Spleen (tissue), 11 donors: ENCODE measurements around the gene KCTD1. TPM values are rescaled to one million over a fixed set of nuclear protein-coding genes. Genes with fewer than 3 reads are reported as not detected.

Experiments used
- DNase-seq: peaks from one replicate; pipeline ENCODE4 v3.0.0-alpha.2; 2020
- H3K27ac ChIP-seq, 8 donors: fragments of 200-600 bp; sonication (generic) in 7 of 8; 1 replicate in 4 of 8; 2 replicates in 4 of 8; pipeline versions ENCODE4 v1.5.0 to v1.8.0; 2016 to 2021; ENCODE audit warnings: inconsistent platforms in 4 of 8, mild to moderate bottlenecking in 4 of 8, moderate library complexity in 1 of 8
- H3K27me3 ChIP-seq, 7 donors: fragments of 200-600 bp; sonication (generic) in 6 of 7; replicated peaks in 1 of 7; 1 replicate in 4 of 7; 2 replicates in 3 of 7; pipeline versions ENCODE4 v1.5.0 to v1.8.0; 2016 to 2021; ENCODE audit warnings: inconsistent platforms in 3 of 7, mild to moderate bottlenecking in 1 of 7
- H3K36me3 ChIP-seq, 6 donors: fragments of 200-600 bp; sonication (generic) in 5 of 6; 1 replicate in 4 of 6; 2 replicates in 2 of 6; pipeline versions ENCODE4 v1.5.0 to v1.8.0; 2016 to 2021; ENCODE audit warnings: inconsistent platforms in 2 of 6
- H3K4me1 ChIP-seq, 6 donors: fragments of 200-600 bp; sonication (generic) in 5 of 6; 1 replicate in 3 of 6; 2 replicates in 3 of 6; pipeline versions ENCODE4 v1.5.0 to v1.8.0; 2016 to 2021; ENCODE audit warnings: inconsistent platforms in 3 of 6
- H3K4me3 ChIP-seq, 8 donors: fragments of 200-600 bp; sonication (generic) in 7 of 8; 1 replicate in 4 of 8; 2 replicates in 4 of 8; pipeline versions ENCODE4 v1.5.0 to v1.8.0; 2016 to 2021; ENCODE audit warnings: inconsistent platforms in 4 of 8, mild to moderate bottlenecking in 4 of 8, moderate library complexity in 2 of 8
- H3K9me3 ChIP-seq, 8 donors: fragments of 200-600 bp; sonication (generic) in 7 of 8; 1 replicate in 4 of 8; 2 replicates in 4 of 8; pipeline versions ENCODE4 v1.5.0 to v1.8.0; 2016 to 2021; ENCODE audit warnings: inconsistent platforms in 4 of 8
- POLR2A ChIP-seq, 3 donors: fragments of 450-650 bp; IDR thresholded peaks; one replicate each; pipeline ENCODE4 v1.5.1; 2017; ENCODE audit warnings: antibody characterized with exemption in 3 of 3, mild to moderate bottlenecking in 1 of 3
- POLR2AphosphoS5 ChIP-seq, 3 donors: sonication (generic); formaldehyde crosslinking; IDR thresholded peaks; one replicate each; pipeline ENCODE4 v1.5.1; 2017; ENCODE audit warnings: antibody characterized with exemption in 3 of 3
- WGBS, 5 donors: extraction: QIAGEN DNeasy Blood & Tissue Kit in 3 of 5; methylation state at CpG; one replicate each; pipeline versions ENCODE4 v1.1.5 to v1.1.7; 2013 to 2018; 5-methylcytosine and 5-hydroxymethylcytosine counted together
- intact Hi-C: fragments of 100-400 bp; cut with DNase I; formaldehyde crosslinking; loops from one replicate; pipeline ENCODE4 v1.15.0; 2023; ENCODE audit warnings: low total_unique reads
- polyA plus RNA-seq, 3 donors: library from polyadenylated mRNA; stranded (reverse); fragments of 200-250 nt; gene quantifications; one replicate each; pipeline ENCODE4 v1.2.1, GENCODE V29; 2013
- total RNA-seq, 7 donors: library from RNA; depleted of rRNA in 3 of 7; stranded (reverse); fragments of >200 nt in 3 of 7; fragmentation: NEBNext Ultra II Directional in 4 of 7; extraction: Animal tissue kit (Norgen Biotek cat#: 25700) in 4 of 7; gene quantifications; one replicate each; pipeline versions ENCODE4 v1.1.0 to v1.2.1, GENCODE V29; 2016 to 2021
- TF ChIP-seq, protein P1 (sequence below), 11 experiments: fragments of 200-600 bp in 7 of 11; fragments of 450-650 bp in 4 of 11; sonication (generic) in 4 of 11; IDR thresholded peaks in 8 of 11; conservative IDR thresholded peaks in 3 of 11; 1 replicate in 7 of 11; 2 replicates in 4 of 11; pipeline versions ENCODE4 v1.4.0 to v1.8.0; 2016 to 2021; ENCODE audit warnings: antibody characterized with exemption in 11 of 11, inconsistent platforms in 4 of 11, mild to moderate bottlenecking in 1 of 11
- donor health status: healthy with polysubstance abuse.
- donor health status: DM: no; HTN: no; CAD: no; lungs with moderate emphysema.
- donor health status: DM: no; HTN: no; CAD: no.
- donor health status: Bipolar disorder and iron deficiency.
- donor health status: healthy.
- donor health status: DM: no; HTN: no; CAD: no.
- donor health status: DM: yes; HTN: yes; CAD: no.

KCTD1 gene
- total and polyA plus RNA-seq, 10 donors = 1.6 to 11.8 (median 6.6) TPM

DNA sequence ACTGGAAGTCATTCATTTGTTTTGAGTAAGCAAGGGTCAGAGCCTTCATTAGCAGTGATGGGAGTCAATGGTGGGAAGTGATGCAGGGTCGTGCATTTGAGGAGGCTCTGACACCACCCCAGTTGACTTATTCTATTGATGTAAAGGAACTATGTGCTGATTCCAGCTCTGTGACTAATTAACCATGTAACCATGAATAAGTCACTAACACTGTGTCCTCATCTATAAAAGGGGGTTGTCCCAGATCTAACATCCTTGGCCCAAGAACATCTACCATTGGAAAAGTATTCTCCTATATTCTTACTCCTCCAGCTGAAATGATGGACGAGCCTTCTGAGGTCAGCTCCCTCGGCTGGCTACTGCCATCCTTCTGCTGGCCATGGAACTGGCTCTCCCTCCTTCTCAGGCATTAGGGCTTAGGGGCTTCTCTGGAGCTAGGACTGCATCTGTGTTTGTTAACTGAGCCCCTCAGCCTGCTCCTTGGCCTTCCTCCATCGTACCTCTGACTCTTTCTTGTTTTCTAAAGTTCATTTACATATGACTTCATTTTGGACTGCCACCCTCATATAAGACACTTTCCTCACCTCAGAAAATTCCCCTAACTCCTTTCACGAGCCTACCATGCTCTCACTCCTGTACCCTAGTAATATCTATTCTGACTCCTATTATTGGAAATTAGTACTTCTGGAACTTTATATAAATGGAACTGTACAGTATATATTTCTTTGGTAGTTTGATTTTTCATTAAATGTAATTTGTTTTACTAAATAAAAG is 115.5 kb downstream of the KCTD1 start:
- no peaks in the 10 kb centered on the region for H3K9me3 ChIP-seq
- 75 to 81% (median 80%) methylated on average over 5 of the region's 5 CpGs for WGBS, 5 donors
- H3K4me1 ChIP-seq = no peaks in the 10 kb centered on the region
- no peaks in the 10 kb centered on the region for H3K36me3 ChIP-seq
- no peak overlapping the region for H3K4me3 ChIP-seq
- peaks cover 0 to 7% (median 0%) of the 10 kb centered on the region in 7 donors for H3K27me3 ChIP-seq
- TF ChIP-seq POLR2AphosphoS5 (IDR thresholded peaks at IDR 0.05) = no peak
- no peak for TF ChIP-seq POLR2A (IDR thresholded peaks at IDR 0.05)
- TF ChIP-seq, protein P1, sequence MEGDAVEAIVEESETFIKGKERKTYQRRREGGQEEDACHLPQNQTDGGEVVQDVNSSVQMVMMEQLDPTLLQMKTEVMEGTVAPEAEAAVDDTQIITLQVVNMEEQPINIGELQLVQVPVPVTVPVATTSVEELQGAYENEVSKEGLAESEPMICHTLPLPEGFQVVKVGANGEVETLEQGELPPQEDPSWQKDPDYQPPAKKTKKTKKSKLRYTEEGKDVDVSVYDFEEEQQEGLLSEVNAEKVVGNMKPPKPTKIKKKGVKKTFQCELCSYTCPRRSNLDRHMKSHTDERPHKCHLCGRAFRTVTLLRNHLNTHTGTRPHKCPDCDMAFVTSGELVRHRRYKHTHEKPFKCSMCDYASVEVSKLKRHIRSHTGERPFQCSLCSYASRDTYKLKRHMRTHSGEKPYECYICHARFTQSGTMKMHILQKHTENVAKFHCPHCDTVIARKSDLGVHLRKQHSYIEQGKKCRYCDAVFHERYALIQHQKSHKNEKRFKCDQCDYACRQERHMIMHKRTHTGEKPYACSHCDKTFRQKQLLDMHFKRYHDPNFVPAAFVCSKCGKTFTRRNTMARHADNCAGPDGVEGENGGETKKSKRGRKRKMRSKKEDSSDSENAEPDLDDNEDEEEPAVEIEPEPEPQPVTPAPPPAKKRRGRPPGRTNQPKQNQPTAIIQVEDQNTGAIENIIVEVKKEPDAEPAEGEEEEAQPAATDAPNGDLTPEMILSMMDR (IDR thresholded peaks at IDR 0.05 in 8 of 11, conservative IDR thresholded peaks at IDR 0.05 in 3 of 11) = no peak
- no peak for DNase-seq
- no peak overlapping the region for H3K27ac ChIP-seq
- intact Hi-C loops = no loop called here

DNA sequence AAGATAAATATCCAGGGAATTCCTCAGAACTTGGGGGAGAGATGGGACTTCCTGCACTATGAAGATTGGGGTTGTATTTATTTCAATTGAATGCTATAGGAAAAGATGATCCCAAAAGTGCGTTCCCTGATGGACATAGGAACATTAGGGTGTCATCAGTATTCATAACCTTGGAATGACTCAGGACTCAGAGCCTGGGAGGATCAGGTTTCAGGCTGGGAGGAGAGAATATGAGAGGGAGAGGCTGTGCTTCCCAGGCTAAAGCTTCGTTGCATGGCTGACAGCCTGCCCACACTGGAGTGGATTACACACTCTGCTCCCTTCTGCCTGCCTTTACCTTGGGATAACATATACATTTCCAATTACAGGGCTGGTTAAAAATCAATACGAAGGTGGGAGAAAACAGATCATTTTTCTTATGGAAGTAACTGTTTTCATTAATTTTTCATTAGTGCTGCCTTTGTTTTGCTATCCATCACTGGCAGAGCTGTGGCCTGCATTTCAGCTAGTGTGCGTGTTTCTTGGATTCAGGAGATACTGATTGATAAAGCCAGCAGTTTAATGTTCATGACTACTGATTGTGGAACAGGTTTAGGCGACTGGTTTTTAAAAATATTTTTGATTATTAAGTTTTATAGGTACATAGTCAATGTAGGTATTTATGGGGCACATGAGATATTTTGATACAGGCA is 118.7 kb downstream of the KCTD1 start:
- TF ChIP-seq, protein P1 (IDR thresholded peaks at IDR 0.05 in 8 of 11, conservative IDR thresholded peaks at IDR 0.05 in 3 of 11) = no peak
- TF ChIP-seq POLR2AphosphoS5 (IDR thresholded peaks at IDR 0.05) = peak in 1 of 3 donors; percentile 26
- TF ChIP-seq POLR2A (IDR thresholded peaks at IDR 0.05) = no peak
- Histone ChIP-seq H3K27me3 (no peaks in the 10 kb centered on the region), H3K4me1 (no peaks in the 10 kb centered on the region), H3K36me3 (no peaks in the 10 kb centered on the region), H3K27ac (peak overlapping the region in 5 of 8 donors; percentile 7 to 56 (median 26)), H3K4me3 (no peak overlapping the region), H3K9me3 (no peaks in the 10 kb centered on the region)
- intact Hi-C loops = no loop called here
- DNase-seq = no peak
- 61 to 74% (median 70%) methylated on average over 5 of the region's 5 CpGs for WGBS, 5 donors

DNA sequence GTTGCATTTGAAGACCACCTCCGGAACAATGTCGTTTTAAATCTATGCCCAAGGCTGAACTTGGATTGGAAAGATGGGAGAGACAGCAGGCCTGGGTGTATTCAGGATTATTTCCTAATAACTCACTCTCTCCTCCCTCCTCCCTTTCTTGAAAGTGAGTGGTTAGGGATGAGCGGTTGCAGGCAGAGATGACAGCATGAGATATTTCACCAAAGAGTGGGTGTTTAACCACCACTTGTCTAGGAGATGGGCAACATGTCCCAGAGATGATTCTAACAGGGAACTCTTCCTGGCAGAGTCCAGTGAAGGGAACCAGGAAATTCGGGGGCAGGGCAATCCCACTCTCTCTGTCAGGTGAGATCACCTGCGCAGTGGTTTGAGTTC is 123.2 kb downstream of the KCTD1 start:
- no peak overlapping the region for H3K4me3 ChIP-seq
- H3K27ac ChIP-seq = no peak overlapping the region
- DNase-seq = no peak
- intact Hi-C loops = no loop called here
- no peaks in the 10 kb centered on the region for H3K9me3 ChIP-seq
- TF ChIP-seq POLR2AphosphoS5 (IDR thresholded peaks at IDR 0.05) = no peak
- no peak for TF ChIP-seq POLR2A (IDR thresholded peaks at IDR 0.05)
- TF ChIP-seq, protein P1 (IDR thresholded peaks at IDR 0.05 in 8 of 11, conservative IDR thresholded peaks at IDR 0.05 in 3 of 11) = no peak
- H3K4me1 ChIP-seq = no peaks in the 10 kb centered on the region
- H3K36me3 ChIP-seq = no peaks in the 10 kb centered on the region
- no peaks in the 10 kb centered on the region for H3K27me3 ChIP-seq
- WGBS, 5 donors = 83 to 94% (median 87%) methylated on average over 5 of the region's 5 CpGs
